HL-60 (cell line): ENCODE results near the gene SERPINI1.

ENCODE experiments used
- DNase-seq, 2 experiments: peaks; one replicate each; pipeline ENCODE4 v3.0.0-alpha.2; 2010 to 2020; ENCODE audit warnings: low read depth in 1 of 2, low spot score in 1 of 2
- H3K27ac ChIP-seq: fragments of 250-450 bp; sonication (Bioruptor Pico); replicated peaks from 2 replicates; pipeline ENCODE4 v1.5.1; 2020; ENCODE audit warnings: mild to moderate bottlenecking, moderate library complexity
- H3K27me3 ChIP-seq: fragments of 250-450 bp; sonication (Bioruptor Pico); 2 replicates; pipeline ENCODE4 v1.5.1; 2021; ENCODE audit warnings: mild to moderate bottlenecking, moderate library complexity; ENCODE audit not compliant: insufficient read depth, poor library complexity, severe bottlenecking
- H3K4me3 ChIP-seq: replicated peaks from 2 replicates; pipeline ENCODE4 v1.5.1; 2011; ENCODE audit warnings: mild to moderate bottlenecking, control low read depth, low read length; ENCODE audit not compliant: insufficient read depth
- GABPA ChIP-seq: IDR thresholded peaks from 2 replicates; pipeline ENCODE4 v1.6.1; 2012; ENCODE audit warnings: low read depth
- POLR2AphosphoS5 ChIP-seq: IDR thresholded peaks from 2 replicates; pipeline ENCODE4 v1.6.1; 2012; ENCODE audit warnings: low read depth
- SPI1 ChIP-seq: IDR thresholded peaks from 2 replicates; pipeline ENCODE4 v1.6.1; 2012; ENCODE audit warnings: low read depth, mild to moderate bottlenecking, borderline replicate concordance
- TF ChIP-seq, protein P1 (sequence below): IDR thresholded peaks from 2 replicates; pipeline ENCODE4 v1.6.1; 2012; ENCODE audit warnings: low read depth; ENCODE audit not compliant: insufficient replicate concordance
- TF ChIP-seq, protein P2 (sequence below): IDR thresholded peaks from one replicate; pipeline ENCODE4 v1.5.1; 2011; ENCODE audit warnings: low read length, control low read depth, inconsistent platforms; ENCODE audit not compliant: insufficient read depth

The SERPINI1 gene

DNA sequence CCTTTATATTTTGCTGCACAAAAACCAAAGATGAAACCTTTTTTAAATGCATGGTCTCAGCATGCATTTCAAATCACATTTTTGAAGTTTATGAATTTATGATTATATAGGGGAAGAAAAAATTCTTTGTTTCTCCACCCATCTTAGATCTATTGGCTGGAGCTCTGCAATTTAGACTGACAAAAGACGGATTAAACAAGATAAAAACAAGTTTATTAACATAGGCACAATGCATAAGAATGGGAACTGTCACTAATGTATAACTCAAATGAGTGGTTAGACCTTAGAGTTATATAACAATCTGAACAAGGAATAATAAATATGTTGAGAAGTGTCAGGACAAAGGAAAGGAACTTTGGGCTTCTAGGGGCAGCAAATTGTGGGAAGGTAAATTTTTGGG lies 132.5 kb downstream of the SERPINI1 start:
- H3K4me3 ChIP-seq: no peak overlapping the region
- H3K27ac ChIP-seq: no peak overlapping the region
- TF ChIP-seq SPI1: no peak
- no peak for TF ChIP-seq POLR2AphosphoS5
- TF ChIP-seq GABPA: no peak
- TF ChIP-seq, protein P1, sequence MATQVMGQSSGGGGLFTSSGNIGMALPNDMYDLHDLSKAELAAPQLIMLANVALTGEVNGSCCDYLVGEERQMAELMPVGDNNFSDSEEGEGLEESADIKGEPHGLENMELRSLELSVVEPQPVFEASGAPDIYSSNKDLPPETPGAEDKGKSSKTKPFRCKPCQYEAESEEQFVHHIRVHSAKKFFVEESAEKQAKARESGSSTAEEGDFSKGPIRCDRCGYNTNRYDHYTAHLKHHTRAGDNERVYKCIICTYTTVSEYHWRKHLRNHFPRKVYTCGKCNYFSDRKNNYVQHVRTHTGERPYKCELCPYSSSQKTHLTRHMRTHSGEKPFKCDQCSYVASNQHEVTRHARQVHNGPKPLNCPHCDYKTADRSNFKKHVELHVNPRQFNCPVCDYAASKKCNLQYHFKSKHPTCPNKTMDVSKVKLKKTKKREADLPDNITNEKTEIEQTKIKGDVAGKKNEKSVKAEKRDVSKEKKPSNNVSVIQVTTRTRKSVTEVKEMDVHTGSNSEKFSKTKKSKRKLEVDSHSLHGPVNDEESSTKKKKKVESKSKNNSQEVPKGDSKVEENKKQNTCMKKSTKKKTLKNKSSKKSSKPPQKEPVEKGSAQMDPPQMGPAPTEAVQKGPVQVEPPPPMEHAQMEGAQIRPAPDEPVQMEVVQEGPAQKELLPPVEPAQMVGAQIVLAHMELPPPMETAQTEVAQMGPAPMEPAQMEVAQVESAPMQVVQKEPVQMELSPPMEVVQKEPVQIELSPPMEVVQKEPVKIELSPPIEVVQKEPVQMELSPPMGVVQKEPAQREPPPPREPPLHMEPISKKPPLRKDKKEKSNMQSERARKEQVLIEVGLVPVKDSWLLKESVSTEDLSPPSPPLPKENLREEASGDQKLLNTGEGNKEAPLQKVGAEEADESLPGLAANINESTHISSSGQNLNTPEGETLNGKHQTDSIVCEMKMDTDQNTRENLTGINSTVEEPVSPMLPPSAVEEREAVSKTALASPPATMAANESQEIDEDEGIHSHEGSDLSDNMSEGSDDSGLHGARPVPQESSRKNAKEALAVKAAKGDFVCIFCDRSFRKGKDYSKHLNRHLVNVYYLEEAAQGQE: no peak
- TF ChIP-seq, protein P2, sequence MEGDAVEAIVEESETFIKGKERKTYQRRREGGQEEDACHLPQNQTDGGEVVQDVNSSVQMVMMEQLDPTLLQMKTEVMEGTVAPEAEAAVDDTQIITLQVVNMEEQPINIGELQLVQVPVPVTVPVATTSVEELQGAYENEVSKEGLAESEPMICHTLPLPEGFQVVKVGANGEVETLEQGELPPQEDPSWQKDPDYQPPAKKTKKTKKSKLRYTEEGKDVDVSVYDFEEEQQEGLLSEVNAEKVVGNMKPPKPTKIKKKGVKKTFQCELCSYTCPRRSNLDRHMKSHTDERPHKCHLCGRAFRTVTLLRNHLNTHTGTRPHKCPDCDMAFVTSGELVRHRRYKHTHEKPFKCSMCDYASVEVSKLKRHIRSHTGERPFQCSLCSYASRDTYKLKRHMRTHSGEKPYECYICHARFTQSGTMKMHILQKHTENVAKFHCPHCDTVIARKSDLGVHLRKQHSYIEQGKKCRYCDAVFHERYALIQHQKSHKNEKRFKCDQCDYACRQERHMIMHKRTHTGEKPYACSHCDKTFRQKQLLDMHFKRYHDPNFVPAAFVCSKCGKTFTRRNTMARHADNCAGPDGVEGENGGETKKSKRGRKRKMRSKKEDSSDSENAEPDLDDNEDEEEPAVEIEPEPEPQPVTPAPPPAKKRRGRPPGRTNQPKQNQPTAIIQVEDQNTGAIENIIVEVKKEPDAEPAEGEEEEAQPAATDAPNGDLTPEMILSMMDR: no peak
- H3K27me3 ChIP-seq: no peaks in the 10 kb centered on the region
- no peak for DNase-seq

DNA sequence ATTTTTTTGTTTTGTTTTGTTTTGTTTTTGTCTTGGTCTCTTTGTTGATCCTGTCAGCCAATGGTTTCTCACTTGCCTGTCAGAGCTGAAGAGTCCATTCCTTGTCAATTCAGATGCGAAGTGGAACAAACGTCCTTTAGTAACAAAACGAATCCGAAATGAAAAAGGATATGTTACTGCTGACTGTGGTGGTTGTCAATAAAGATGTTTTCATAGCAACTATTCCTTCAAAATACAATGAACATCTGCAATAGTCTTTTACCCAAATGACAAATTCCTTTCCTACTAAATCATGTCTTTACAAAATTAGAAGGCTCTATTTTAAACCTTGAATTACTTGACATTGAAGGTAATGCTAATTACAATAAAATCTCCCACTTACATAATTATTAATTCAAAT lies 134.7 kb downstream of the SERPINI1 start:
- no peak overlapping the region for H3K27ac ChIP-seq
- H3K27me3 ChIP-seq: no peaks in the 10 kb centered on the region
- no peak for DNase-seq
- no peak for TF ChIP-seq GABPA
- TF ChIP-seq, protein P2: no peak
- TF ChIP-seq SPI1: no peak
- TF ChIP-seq, protein P1: no peak
- TF ChIP-seq POLR2AphosphoS5: no peak
- no peak overlapping the region for H3K4me3 ChIP-seq

DNA sequence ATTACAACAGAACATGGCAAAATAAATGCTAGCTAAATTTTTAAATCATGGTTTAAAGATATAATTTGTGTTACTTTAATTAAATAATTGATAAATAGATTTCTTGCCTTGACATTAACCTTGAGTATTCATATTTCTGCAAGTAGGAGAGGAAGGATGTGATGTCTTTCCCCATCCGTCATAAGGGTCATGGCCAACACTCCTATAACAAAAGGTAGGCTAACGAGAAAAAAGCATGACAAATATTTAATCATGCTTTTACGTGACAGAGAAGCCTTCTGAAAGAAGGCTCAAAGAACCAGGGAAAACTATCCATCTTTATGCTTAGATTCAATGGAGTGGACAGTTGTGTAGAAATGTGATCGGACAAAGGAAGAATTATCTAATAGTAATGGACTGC lies 135.2 kb downstream of the SERPINI1 start:
- no peak for DNase-seq
- Histone ChIP-seq H3K27me3 (no peaks in the 10 kb centered on the region), H3K4me3 (no peak overlapping the region), H3K27ac (no peak overlapping the region)
- TF ChIP-seq, protein P1: no peak
- TF ChIP-seq POLR2AphosphoS5 (no peak), GABPA (no peak), SPI1 (no peak)
- TF ChIP-seq, protein P2: no peak
